GM19438 (cell line): ENCODE results near the gene BCL2A1.
"Not testable (repeated sequence)": the region's sequence is repeated elsewhere in the genome, so short reads cannot be mapped to it uniquely, and the experiment has no call there.

Experiments used
- ATAC-seq: cut with Tn5 transposase; IDR thresholded peaks from one replicate; pipeline ENCODE4 v1.9.1; 2021; ENCODE audit warnings: low read depth; ENCODE audit not compliant: unreplicated experiment

The BCL2A1 gene

DNA sequence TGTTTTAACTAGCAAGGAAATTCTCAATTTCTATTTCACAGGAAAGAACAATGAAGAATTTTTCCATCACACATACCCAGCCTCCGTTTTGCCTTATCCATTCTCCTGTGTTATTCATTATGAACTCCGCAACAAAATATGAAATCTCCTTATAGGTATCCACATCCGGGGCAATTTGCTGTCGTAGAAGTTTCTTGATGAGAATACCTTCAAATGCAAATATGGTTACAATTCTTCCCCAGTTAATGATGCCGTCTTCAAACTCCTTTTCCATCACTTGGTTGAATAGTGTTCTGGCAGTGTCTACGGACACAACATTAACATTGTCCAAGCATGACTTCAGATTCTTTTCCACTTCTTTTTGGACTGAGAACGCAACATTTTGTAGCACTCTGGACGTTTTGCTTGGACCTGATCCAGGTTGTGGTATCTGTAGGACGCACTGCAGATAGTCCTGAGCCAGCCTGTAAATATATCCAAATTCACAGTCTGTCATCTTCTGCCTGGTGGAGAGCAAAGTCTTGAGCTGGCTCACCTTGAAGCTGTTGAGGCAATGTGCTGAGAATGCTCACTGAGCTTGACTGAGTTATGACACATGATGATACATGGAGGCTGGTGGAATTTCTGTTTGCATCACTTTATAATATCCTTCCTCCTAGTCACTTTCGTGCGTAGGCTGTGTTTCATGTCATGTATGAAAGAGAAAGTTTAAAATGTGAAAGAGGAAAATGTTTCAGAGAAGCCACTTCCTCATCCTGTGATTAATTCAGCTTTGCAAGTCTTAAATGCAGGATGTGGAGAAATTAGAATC is at the start of gene BCL2A1:
BCL2A1 (minus strand) TSS at position 573 of the 811 bp plus-strand sequence; CDS start at position 496, 77 bp downstream.
- no peak for ATAC-seq

DNA sequence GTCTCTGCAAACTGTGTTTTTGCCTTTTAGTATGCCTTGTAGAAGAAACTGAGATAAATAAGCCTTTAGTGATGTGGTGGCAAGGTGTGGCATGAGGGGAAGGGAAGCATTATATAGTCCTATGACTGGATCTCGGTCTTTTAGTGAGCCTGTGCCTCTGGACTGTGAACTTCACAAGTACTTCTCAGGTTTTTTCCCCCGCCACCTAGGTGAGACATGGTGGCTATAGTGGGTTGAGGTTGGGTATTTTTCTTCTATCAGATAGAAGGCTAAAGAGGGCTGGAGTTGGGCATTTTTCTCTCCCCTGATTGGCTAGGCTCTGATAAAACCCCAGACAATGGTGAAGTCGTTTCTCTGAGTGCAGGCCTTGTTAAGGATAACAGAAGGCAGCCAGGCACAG is 49.7 kb upstream of the BCL2A1 start:
- ATAC-seq: no peak

DNA sequence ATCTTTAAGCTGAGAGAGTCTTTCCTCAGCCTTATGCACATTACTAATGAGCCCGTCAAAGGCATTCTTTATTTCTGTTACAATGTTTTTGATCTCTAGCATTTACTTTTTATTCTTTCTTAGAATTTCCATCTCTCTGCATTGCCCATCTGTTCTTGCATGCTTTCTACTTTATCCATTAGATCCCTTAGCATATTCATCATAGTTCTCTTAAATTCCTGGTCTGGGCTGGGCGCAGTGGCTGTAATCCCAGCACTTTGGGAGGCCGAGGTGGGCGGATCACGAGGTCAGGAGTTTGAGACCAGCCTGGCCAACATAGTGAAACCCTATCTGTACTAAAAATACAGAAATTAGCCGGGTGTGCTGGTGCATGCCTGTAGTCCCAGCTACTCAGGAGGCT is 49.2 kb upstream of the BCL2A1 start:
- not testable (repeated sequence) for ATAC-seq

DNA sequence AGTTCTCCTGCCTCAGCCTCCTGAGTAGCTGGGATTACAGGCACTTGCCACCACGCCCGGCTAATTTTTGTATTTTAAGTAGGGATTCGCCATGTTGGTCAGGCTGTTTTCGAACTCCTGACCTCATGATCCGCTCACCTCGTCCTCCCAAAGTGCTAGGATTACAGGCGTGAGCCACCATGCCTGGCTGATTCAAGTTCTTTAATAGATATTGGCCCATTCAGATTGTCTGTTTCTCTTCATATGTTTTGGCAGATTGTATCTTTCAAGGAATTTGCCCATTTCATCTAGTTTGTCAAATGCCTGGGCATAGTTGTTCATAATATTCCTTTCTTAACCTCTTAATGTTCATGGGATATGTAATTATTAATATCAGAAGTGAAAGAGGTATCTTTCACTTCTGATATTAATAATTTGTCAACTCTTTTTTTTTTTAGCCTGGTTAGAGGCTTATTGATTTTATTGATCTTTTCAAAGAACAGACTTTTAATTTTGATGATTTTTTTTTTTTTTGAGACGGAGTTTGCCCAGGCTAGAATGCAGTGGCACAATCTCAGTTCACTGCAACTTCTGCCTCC is 48.3 kb upstream of the BCL2A1 start:
- ATAC-seq: no peak

DNA sequence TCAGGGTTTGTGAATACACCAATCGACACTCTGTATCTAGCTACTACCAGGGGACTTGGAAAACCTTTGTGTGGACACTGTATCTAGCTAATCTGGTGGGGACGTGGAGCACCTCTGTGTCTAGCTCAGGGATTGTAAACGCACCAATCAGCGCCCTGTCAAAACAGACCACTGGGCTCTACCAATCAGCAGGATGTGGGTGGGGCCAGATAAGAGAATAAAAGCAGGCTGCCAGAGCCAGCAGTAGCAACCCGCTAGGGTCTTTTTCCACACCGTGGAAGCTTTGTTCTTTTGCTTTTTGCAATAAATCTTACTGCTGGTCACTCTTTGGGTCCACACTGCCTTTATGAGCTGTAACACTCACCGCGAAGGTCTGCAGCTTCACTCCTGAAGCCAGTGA is 46.1 kb upstream of the BCL2A1 start:
- not testable (repeated sequence) for ATAC-seq

DNA sequence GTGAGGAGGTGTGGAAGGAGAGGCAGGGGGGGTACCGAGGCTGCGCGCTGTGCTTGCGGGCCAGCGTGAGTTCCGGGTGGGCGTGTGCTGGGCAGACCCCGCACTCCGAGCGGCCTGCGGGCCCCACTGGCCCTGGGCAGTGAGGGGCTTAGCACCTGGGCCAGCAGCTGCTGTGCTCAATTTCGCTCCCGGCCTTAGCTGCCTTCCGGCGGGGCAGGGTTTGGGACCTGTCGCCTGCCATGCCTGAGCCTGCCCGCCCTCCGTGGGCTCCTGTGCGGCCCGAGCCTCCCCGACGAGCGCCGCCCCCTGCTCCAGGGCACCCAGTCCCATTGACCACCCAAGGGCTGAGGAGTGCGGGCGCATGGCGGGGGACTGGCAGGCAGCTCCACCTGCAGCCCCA is 45.5 kb upstream of the BCL2A1 start:
- not testable (repeated sequence) for ATAC-seq

DNA sequence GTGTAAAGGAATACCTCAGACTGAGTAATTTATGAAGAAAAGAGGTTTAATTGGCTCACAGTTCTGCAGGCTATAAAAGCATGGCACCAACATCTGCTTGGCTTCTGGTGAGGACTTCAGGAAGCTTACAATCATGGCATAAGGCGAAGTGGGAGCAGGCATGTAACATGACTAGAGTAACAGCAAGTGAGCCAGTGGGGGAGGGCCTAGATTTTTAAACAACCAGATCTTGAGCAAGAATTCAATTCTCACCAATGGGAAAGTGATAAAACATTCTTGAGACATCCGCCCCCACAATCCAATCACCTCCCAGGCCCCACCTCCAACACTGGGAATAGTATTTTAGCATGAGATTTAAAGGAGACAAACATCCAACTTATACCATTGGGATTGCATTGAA is 44.2 kb upstream of the BCL2A1 start:
- ATAC-seq: no peak

DNA sequence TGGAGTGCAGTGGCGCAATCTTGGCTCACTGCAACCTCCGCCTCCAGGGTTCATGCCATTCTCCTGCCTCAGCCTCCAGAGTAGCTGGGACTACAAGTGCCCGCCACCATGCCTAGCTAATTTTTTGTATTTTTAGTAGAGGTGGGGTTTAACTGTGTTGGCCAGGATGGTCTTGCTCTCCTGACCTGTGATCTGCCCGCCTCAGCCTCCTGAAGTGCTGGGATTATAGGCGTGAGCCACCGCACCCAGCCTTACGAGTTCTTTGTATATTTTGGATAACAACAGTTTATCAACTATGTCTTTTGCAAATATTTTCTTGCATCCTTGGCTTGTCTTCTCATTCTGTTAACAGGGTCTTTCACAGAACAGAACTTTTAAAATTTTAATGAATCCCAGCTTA is 43.2 kb upstream of the BCL2A1 start:
- not testable (repeated sequence) for ATAC-seq

DNA sequence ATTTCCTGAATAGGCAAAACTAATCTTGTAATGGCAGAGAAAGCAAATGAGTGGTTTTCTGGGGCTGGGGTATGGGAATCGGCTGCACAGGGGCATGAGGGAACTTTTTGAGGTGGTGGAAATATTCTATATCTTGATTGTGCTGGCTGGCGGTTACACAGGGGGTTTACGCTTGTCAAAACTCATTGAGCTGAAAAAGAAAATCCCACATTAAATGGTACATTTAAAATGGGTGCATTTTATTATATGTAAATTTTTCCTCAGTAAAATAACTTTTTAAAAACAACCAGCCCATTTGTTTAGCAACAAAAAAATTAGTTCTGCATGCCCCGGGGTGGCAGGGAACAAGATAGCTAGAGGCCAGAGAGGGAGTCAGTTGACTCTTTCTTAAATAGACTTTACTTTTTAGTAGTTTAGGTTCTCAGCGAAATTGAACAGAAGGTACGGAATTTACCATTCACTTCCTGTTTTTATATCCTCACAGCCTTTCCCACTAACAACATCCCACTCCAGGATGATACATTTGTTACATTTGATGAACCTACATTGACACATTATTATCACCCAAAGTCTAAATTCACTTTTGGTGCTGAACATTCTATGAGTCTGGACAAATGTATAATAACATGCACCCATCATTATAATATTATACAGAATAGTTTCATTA is 41.2 kb upstream of the BCL2A1 start:
- no peak for ATAC-seq

DNA sequence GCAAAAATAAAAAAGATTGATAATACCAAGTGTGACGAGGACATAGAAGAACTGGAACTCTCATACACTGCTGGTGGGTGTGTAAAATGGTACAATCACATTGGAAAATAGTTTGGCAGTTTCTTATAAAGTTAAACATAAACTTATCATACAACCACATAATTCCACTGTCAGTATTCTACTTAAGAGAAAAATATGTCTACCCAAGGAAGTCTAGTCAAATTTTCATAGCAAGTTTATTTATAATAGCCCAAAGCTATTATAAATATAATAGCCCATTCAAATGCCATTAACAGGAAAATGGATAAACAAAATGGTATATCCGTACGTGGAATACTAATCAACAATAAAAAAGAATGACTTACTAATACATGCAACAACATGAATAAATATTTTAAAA is 40.6 kb upstream of the BCL2A1 start:
- no peak for ATAC-seq

DNA sequence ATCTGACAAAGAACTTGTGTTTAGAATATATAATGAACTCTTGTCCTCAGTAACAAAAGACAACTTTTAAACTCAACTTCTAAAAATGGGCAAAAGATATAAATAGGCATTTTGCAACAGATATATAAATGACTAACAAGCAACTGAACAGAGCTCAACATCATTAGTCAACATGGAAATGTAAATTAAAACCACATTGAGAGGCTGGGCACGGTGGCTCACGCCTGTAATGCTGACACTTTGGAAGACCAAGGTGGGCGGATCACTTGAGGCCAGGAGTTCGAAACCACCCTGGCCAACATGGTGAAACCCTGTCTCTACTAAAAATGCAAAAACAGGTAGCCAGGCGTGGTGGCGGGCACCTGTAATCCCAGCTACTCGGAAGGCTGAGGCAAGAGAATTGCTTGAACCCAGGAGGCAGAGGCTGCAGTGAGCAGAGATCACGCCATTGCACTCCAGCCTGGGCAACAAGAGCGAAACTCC is 40.1 kb upstream of the BCL2A1 start:
- not testable (repeated sequence) for ATAC-seq

DNA sequence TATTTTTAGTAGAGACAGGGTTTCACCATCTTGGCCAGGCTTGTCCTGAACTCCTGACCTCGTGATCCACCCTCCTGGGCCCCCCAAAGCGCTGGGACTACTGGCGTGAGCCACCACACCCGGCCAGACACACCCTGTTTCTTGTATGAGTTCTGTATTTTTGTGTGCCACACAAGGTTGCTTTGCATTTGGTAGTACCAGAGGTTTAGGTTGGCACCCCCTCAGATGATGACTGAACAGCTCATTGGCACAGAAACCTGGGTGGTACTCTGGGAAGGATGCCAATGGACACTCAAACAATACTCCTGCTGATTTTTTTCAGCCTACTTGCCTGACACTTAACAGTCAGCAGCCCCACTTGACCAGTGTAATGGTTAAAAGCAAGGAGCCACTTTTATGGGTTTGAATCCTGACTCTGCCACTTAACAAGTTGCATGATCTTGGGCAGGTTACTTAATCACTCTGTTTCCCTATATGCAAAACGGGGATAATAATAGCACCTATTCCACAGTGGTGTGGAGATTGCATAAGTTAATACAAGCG is 39.2 kb upstream of the BCL2A1 start:
- no peak for ATAC-seq

DNA sequence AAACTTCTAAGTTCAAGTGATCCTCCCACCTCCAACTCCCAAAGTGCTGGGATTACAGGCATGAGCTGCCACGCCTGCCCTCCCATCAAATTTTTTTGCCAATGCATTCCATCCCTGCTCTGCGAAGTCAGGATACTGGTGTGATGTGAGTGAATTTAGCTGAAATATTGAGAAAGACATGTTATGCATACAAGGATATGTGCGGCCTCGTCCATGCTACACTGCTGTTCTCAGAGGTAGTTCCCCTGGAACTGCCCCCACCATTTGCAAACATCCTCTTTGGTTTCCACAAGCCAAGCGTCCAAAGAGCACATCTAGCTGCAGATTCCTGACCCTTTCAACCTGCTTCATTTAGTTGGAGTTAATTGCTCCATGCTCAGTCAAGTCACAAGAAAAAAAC is 36.5 kb upstream of the BCL2A1 start:
- no peak for ATAC-seq

DNA sequence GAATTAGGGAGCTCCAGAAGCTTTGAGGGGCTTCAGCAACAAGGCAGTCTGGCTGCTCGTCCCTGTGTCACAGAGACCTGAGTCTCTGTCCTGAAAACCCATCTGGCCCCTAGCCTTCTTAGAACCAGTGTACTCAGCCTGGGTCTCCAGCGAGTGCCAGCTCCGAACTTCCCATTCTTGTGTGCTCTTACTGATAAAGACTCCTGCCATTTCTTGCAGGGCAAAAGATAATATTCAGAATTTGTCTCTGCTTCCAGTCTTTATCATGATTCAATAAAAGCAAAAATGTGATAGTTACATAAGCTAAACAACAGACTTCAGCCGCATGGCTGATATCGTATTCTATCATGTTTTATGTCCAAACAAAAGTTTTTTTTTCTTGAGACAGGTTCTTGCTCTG is 36.0 kb upstream of the BCL2A1 start:
- ATAC-seq: no peak

DNA sequence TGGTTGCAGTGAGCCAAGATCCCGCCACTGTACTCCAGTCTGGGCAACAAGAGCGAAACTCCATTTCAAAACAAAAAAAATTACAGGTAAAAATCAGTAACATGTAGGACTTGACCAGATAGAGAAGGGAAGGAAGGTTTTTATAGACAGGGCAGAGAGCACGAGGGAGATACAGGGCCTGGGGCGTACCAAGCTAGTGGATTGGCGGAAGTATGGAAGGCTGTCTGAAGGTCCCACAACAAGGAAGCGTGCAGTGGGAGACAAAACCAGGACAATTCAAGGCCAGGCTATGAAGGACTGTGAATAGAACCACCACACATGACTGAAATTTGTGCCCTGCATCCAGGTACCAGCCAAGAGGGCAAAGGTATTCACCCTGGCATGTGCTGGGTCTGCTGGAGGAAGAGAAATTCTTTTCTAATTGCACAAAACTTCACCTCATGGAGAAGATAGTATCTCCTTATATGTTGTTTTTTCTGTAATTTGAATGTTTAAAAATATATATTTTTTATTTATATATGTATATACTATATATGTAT is 33.0 kb upstream of the BCL2A1 start:
- no peak for ATAC-seq

DNA sequence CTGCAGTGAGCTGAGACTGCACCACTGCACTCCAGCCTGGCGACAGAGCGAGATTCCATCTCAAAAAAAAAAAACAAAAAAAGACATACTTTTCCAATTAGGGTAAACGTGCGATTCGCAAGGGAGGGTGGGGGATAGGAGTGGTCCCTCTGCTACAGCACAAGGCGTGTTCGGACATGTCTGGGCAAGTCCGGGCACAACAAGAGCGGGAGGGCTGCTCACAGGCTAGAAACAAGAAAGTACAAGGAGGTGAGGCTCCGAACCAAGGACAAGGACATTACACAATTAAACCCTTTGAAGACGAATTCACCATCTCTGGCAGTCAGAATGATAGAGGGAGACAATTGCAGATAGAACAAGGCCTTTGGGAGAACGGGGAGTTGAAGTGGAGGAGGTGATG is 32.2 kb upstream of the BCL2A1 start:
- no peak for ATAC-seq

DNA sequence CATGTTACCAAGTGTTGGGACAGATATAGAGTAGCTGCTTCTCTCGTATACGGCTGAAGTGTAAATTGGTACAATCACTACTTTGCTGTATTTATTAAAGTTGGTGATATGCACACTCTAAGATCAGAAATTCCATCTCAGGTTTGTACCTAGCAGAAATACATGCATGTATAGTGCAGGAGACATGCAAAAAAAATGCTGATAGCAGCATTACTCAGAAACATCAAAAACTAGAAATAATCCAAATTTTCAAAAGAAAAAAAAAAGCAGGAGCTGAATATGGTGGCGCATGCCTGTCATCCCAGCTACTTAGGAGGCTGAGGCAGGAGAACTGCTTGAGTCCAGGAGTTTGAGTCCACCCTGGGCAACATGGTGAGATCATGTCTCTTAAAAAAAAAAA is 31.3 kb upstream of the BCL2A1 start:
- ATAC-seq: no peak

DNA sequence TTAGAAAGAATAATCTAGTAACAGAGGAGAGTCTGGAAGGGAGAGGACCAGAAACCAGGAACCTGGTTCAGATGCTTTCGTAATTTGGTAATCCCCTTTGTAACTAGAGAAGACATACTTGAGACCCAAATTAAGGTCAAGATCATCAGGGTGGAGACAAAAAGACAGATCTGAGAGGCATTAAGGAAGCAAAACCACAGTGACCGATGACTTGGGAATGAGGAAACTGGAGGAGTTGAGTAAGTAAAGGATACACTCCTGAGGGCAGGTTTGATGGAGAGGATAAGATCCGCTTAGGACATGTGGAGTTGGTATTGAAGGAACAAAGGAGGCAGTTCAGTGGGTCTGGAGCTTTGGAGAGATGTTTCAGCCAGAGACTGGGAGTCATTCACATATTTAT is 23.6 kb upstream of the BCL2A1 start:
- ATAC-seq: no peak

DNA sequence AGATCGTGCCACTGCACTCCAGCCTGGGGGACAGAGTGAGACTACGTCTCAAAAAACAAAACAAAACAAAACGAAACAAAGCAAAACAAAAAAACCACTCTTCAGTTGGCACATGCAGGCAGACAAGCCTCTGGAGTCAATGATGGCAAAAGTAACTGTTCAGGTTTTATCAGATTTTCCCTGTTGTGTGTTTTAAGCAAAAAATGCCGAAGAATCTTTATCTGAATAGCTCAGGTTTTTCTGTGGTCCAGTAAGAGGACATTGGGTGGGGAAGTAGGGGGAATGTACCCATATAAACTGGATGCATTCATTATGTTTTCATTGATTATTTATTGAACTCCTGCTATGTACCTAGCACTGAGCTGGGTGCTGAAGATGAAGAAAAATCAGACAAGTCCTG is 20.8 kb upstream of the BCL2A1 start:
- no peak for ATAC-seq

DNA sequence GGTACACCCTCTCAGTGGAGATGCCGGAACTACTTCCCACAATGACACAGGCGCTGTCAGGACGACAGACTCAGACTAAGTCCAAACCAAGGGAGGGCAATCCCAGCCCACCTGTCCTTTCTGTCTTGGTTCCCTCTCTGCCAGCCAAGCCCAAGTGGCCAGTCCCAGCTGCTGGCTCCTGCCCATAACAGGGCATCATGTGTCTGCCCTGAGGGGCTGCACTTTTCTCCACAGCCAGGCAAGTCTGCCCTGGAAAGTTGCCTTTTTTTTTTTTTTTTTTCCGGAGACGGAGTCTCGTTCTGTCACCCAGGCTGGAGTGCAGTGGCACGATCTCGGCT is 20.0 kb upstream of the BCL2A1 start:
- no peak for ATAC-seq

DNA sequence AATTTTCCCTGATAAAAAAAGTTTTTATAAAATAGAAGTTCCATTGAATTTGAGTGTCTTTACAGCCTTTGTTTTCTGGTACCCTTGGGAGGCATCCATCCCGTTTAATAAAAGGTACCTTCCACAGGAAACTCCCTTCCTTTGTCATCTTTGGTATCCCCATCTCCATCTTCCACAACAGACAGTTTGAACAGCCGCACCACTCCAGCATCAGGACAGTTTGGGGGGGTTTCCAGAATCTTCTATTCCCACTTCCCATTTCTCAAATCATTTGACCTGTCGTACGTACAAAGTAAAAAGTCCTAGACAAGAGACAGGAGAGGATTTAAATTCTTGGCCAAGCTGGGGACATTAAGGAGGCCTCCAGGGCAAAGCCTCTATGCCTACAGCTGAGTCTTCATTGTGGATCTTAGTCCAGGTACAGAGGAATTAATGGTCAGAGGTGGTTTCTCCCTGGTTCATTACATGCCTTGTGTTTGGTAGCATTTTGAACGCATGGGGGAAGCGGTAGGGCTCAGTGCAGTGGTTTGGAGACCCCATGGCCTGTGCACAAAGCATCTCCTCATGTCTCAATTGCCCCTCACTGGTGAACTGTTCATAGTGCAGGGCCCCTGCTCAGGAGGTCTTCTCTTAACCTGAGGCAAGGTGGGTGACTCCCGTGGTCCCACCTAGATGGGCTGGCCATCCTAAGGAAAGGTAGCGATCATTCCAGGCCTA is 19.4 kb upstream of the BCL2A1 start:
- ATAC-seq: no peak
